Measurements from ENCODE around the gene BMP2. TPM values are rescaled to one million over a fixed set of nuclear protein-coding genes. Genes with fewer than 3 reads are reported as not detected.

Gene BMP2
- total RNA-seq: 2.2 and 3.2 TPM in 2 replicates

DNA sequence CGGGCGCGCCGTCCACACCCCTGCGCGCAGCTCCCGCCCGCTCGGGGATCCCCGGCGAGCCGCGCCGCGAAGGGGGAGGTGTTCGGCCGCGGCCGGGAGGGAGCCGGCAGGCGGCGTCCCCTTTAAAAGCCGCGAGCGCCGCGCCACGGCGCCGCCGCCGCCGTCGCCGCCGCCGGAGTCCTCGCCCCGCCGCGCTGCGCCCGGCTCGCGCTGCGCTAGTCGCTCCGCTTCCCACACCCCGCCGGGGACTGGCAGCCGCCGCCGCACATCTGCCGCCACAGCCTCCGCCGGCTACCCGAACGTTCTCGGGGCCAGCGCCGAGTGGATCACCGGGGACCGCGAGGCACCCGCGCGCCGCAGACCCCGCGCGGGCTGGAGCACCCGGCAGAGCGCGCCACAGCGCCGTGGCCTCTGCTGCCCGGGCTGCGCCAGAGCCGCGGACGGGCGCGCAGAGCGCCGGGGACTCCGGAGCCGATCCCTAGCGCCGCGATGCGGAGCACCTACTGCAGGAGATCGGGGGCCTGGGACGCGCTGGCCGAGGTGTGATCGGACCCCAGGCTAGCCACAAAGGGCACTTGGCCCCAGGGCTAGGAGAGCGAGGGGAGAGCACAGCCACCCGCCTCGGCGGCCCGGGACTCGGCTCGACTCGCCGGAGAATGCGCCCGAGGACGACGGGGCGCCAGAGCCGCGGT is at the start of gene BMP2:
BMP2 (plus strand) TSS at position 151 of the 692 bp plus-strand sequence. CDS start 2,441 bp downstream, outside the sequence.

